Fibroblast of the aortic adventitia (primary cell): ENCODE data around the gene DUSP28. TPM values are rescaled to one million over a fixed set of nuclear protein-coding genes. Genes with fewer than 3 reads are reported as not detected.

Experiments used
- DNase-seq: peaks from one replicate; pipeline ENCODE4 v3.0.0-alpha.2; 2010; ENCODE audit warnings: low read depth
- H3K4me3 ChIP-seq: 2 replicates; pipeline ENCODE4 v1.5.1; 2011; ENCODE audit warnings: low read depth, mild to moderate bottlenecking, control low read depth, low read length, moderate library complexity
- total RNA-seq: library from RNA; depleted of rRNA; stranded (reverse); fragments of >200 nt; gene quantifications from 2 replicates; pipeline ENCODE4 v1.2.3, GENCODE V29; 2012; ENCODE audit warnings: low replicate concordance
- TF ChIP-seq, protein P1 (sequence below): IDR thresholded peaks from 2 replicates; pipeline ENCODE4 v1.5.1; 2011; ENCODE audit warnings: mild to moderate bottlenecking, low read length, control low read depth, inconsistent platforms; ENCODE audit not compliant: insufficient read depth

Gene DUSP28
- total RNA-seq, 1 donor = 3.6 TPM

DNA sequence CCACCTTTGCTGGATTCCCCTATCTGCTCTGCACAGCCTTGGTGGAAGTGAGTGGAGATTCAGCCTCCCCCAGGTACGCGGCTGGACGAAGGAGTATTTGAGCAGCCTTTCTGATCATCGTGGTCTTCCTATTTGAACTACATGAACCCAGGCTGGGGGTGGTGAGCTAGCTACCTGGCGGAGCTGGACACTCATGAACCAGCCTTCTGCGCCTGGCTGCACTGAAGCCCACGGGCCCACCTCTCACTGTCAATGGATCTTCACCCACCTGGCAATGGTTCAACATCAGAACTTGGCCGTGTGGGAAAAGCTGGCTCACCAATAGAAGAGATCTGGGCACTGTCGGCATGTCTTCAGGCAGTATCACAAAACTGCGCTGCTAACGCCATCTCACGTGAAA is 37.8 kb upstream of the DUSP28 start:
- DNase-seq = no peak
- no peak overlapping the region for H3K4me3 ChIP-seq
- TF ChIP-seq, protein P1, sequence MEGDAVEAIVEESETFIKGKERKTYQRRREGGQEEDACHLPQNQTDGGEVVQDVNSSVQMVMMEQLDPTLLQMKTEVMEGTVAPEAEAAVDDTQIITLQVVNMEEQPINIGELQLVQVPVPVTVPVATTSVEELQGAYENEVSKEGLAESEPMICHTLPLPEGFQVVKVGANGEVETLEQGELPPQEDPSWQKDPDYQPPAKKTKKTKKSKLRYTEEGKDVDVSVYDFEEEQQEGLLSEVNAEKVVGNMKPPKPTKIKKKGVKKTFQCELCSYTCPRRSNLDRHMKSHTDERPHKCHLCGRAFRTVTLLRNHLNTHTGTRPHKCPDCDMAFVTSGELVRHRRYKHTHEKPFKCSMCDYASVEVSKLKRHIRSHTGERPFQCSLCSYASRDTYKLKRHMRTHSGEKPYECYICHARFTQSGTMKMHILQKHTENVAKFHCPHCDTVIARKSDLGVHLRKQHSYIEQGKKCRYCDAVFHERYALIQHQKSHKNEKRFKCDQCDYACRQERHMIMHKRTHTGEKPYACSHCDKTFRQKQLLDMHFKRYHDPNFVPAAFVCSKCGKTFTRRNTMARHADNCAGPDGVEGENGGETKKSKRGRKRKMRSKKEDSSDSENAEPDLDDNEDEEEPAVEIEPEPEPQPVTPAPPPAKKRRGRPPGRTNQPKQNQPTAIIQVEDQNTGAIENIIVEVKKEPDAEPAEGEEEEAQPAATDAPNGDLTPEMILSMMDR = no peak

DNA sequence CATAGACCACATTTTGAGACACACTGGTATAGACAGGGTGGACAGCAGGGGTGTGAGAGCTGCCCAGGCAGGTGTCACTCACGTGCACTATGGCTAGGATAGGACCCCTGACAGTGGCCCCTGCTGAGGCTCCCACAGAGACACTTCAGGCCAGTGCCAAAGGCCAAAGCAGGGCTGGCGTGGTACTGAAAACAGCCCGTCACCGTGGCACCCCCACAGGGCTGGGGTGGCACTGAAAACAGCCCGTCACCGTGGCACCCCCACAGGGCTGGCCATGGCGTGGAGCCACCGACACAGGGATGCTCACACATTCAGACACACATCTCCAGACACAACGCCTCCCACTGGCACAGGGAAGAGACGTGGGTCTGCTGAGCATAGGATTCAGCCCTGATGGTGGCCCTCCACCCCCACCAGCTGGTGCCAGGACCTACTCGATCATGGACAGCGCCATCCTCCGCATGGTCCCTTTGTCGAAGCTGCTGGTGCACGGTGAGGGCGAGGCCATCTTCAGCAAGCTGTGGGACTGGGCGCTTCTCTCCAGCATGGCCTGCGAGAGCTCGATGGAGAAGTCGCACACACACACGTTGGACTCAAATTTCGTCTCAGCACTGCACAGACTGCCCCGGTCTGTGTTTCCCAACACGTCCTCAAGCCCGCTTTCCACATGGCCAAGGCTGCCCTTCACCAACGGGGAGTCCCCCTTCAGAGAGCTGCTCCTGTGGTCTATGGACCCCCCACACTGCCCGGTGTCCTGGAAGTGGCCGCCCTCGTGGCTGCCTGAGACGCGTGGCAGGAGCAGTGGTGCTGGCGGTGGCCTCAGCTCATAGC is 36.5 kb upstream of the DUSP28 start:
- no peak for DNase-seq
- H3K4me3 ChIP-seq = no peak overlapping the region
- TF ChIP-seq, protein P1 = no peak

DNA sequence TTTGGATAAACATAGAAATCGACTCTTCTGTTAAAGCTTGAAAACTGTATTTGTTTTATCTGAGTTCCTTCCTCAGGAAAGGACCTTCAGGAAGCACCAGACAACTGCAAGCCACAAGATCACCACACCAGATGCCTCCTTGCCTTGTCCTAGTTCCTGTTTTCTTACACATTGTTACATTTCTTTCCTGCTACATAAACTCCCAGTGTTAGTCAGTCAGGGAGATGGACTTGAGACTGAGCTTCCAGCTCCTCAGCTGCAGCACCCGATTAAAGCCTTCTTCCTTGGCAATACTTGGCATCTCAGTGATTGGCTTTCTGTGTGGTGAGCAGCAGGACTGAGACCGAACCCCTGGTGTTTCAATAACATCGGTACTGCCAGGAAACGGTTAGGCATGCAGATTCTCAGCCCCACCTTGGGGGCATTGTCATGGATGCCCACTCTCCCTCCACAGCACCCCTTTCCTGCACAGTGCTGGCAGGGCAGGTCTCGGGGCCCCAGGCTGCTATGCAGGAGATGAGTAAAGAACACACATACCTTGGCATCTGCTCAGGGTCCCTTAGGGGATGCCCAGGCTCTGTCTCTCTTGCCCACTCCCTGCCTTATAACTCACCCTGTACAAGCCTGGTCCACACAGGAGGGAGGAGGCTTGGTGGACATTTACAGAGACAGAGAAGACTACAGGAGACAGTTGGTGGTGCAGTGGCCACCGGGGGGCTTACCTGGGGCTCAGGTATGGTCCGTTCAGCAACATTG is 35.0 kb upstream of the DUSP28 start:
- TF ChIP-seq, protein P1 = no peak
- no peak overlapping the region for H3K4me3 ChIP-seq
- DNase-seq = no peak

DNA sequence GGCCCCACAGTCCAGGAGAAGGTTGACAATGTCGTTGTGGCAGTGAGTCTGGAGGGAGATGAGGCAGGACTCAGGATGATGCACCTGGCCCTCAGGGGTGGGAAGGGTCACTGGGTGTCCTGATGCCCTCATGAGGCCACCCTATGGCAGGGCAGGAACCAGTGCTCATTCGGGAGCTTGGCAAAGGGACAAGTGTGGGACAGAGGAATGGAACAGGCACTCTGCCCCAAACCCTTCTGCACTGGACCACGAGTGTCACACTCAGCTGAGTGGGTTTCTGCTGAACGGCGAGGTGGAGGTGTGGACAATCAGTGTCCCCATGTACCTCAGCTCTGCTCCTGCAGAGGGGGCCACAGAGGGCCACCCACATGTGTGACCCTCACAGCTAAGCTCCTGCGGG is 34.4 kb upstream of the DUSP28 start:
- TF ChIP-seq, protein P1 = no peak
- no peak overlapping the region for H3K4me3 ChIP-seq
- DNase-seq = no peak

DNA sequence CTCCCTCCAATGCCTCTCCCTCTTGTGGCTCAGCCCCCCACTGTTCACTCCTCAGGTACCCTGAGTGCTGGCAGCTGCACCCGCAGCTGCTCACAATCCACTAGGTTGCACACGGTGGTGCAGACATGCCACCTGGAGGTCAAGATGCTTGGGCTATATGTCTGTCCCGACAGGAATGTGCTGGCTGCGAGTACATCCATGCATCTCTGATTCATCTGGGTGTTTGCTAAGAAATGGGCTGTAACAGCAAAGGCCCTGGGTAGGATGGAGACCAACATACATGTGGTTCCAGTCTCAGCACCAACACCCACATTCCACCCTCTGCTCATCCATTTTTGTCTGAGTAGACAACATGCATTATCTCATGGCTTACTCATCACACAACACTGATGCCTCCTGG is 33.6 kb upstream of the DUSP28 start:
- H3K4me3 ChIP-seq = no peak overlapping the region
- no peak for DNase-seq
- TF ChIP-seq, protein P1 = no peak

DNA sequence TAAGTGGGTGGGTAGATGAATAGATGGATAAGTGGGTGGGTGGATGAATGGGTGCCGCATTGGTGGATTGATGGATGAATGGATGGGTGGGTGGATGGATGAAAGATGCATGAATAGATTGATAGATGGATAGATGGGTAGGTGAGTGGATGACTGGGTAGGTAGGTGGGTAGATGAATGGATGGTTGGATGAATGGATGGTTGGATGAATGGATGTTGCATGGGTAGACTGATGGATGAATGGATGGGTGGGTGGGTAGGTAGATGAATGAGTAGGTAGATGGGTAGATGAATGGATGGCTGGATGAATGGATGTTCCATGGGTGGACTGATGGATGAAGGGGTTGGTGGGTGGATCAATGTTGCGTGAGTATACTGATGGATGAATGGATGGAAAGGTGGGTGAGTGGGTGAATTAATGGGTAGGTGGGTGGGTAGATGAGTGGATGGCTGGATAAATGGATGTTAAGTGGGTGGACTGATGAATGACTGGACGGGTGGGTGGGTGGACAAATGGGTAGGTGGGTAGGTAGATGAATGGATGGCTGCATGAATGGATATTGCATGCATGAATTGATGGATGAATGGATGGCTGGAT is 32.9 kb upstream of the DUSP28 start:
- DNase-seq = no peak
- TF ChIP-seq, protein P1 = no peak

More for the DNA sequence above, 32.9 kb upstream of the DUSP28 start:
- no peak overlapping the region for H3K4me3 ChIP-seq
